K562 (cell line): ENCODE results near the gene OR7E24. TPM values are rescaled to one million over a fixed set of nuclear protein-coding genes. Genes with fewer than 3 reads are reported as not detected.
"Not testable (repeated sequence)": the region's sequence is repeated elsewhere in the genome, so short reads cannot be mapped to it uniquely, and the experiment has no call there.

Source experiments
- ATAC-seq: fragments of 200-7000 bp; cut with Tn5 transposase; 3 replicates; pipeline ENCODE4 v1.9.1; 2020; ENCODE audit warnings: moderate library complexity
- BruUV-seq: library from RNA; stranded (reverse); fragments of 400-500 nt; replicated peaks from 2 replicates; lab custom pipeline; 2021; lab: Mats Ljungman, UMichigan
- CTCF ChIA-PET: fragments of 300-600 bp; formaldehyde crosslinking; extraction: SDS; loops from one replicate; lab custom pipeline; 2021; ENCODE audit warnings: low intra/inter-chr PET ratio; lab: Yijun Ruan, JAX
- POLR2A ChIA-PET: fragments of 300-600, 350-650 bp; sonication (Branson Sonifier 250); formaldehyde crosslinking; extraction: SDS; loops from one replicate; lab custom pipeline; 2021; ENCODE audit warnings: antibody characterized with exemption, inconsistent platforms; lab: Yijun Ruan, JAX
- DNase-seq, 4 experiments: peaks; one replicate each; pipeline versions ENCODE4 v3.0.0 to v3.0.0-alpha.2; 2011 to 2018; ENCODE audit warnings: low spot score in 3 of 4, mixed read lengths in 3 of 4; ENCODE audit errors: extremely low read depth in 1 of 4
- FAIRE-seq: peaks from 2 replicates; lab custom pipeline; 2011; peaks lifted over from hg19 to GRCh38; lab: Jason Lieb, UNC
- H2AFZ ChIP-seq: 2 replicates; pipeline ENCODE4 v1.6.0; 2011; ENCODE audit warnings: low read depth, low read length, control low read depth, inconsistent platforms
- H3K27ac ChIP-seq: fragments of 200-600 bp; 3 replicates; pipeline ENCODE4 v1.8.0; 2011; ENCODE audit warnings: low read depth, mild to moderate bottlenecking, control low read depth, inconsistent platforms, low read length, moderate library complexity, mixed read lengths; ENCODE audit errors: extremely low read depth
- H3K27me3 ChIP-seq, 2 experiments: fragments of 300-600 bp in 1 of 2; 2 replicates in 1 of 2; 3 replicates in 1 of 2; pipeline versions ENCODE4 v1.6.0 to v1.8.0; 2011; ENCODE audit warnings: inconsistent platforms in 2 of 2, low read length in 2 of 2, mild to moderate bottlenecking in 1 of 2, mixed read lengths in 1 of 2, moderate library complexity in 1 of 2; ENCODE audit not compliant: control insufficient read depth in 2 of 2, insufficient read depth in 2 of 2
- H3K36me3 ChIP-seq: fragments of 300-600 bp; 3 replicates; pipeline ENCODE4 v1.8.0; 2011; ENCODE audit warnings: mild to moderate bottlenecking, low read length, inconsistent platforms; ENCODE audit not compliant: control insufficient read depth, insufficient read depth
- H3K4me1 ChIP-seq, 2 experiments: fragments of 200-600 bp in 1 of 2; replicated peaks in 1 of 2; 2 replicates in 1 of 2; 3 replicates in 1 of 2; pipeline versions ENCODE4 v1.5.1 to v1.8.0; 2011; ENCODE audit warnings: inconsistent platforms in 2 of 2, low read length in 2 of 2, mild to moderate bottlenecking in 1 of 2, mixed read lengths in 1 of 2, moderate library complexity in 1 of 2; ENCODE audit not compliant: control insufficient read depth in 2 of 2, insufficient read depth in 2 of 2
- H3K4me2 ChIP-seq: 2 replicates; pipeline ENCODE4 v1.6.1; 2011; ENCODE audit warnings: low read length, control low read depth, inconsistent platforms, mixed read lengths; ENCODE audit not compliant: insufficient read depth
- H3K4me3 ChIP-seq: fragments of 200-600 bp; sonication (generic), shearing (Covaris generic); 2 replicates; pipeline ENCODE4 v1.5.1; 2016; ENCODE audit warnings: control low read depth, inconsistent platforms
- H3K79me2 ChIP-seq: fragments of 200-600 bp; 3 replicates; pipeline ENCODE4 v1.8.0; 2011; ENCODE audit warnings: low read length, inconsistent platforms; ENCODE audit not compliant: control insufficient read depth, insufficient read depth
- H3K9ac ChIP-seq, 2 experiments: 2 replicates each; pipeline versions ENCODE4 v1.6.0 to v1.6.1; 2011; ENCODE audit warnings: low read depth in 2 of 2, low read length in 2 of 2, control low read depth in 1 of 2, inconsistent platforms in 1 of 2, mild to moderate bottlenecking in 1 of 2, mixed read lengths in 1 of 2; ENCODE audit not compliant: insufficient read depth in 1 of 2
- H3K9me1 ChIP-seq: one replicate; pipeline ENCODE4 v1.6.0; 2011; ENCODE audit warnings: inconsistent platforms, mild to moderate bottlenecking, low read length, moderate library complexity; ENCODE audit not compliant: control insufficient read depth, insufficient read depth
- H3K9me3 ChIP-seq: replicated peaks from 2 replicates; pipeline ENCODE4 v1.5.1; 2011; ENCODE audit warnings: low read depth, low read length, inconsistent platforms; ENCODE audit not compliant: control insufficient read depth, insufficient read depth
- H4K20me1 ChIP-seq: replicated peaks from 2 replicates; pipeline ENCODE4 v1.6.1; 2011; ENCODE audit warnings: low read length, inconsistent platforms, mixed read lengths; ENCODE audit not compliant: control insufficient read depth, insufficient read depth
- KLF13 ChIP-seq: fragments of 450-650 bp; IDR thresholded peaks from 2 replicates; pipeline ENCODE4 v1.6.1; 2016; ENCODE audit warnings: missing genetic modification characterization, low read depth, mild to moderate bottlenecking, missing compliant biosample characterization, moderate library complexity, borderline replicate concordance
- WGBS: fragments of 100-300 bp; shearing (Covaris generic); methylation state at CpG from one replicate; pipeline ENCODE4 v1.1.6; 2016; ENCODE audit warnings: low coverage, mixed read lengths; ENCODE audit not compliant: insufficient coverage; ENCODE audit errors: missing lambda C conversion rate; 5-methylcytosine and 5-hydroxymethylcytosine counted together
- in situ Hi-C: fragments of 300-500 bp; cut with MboI; formaldehyde crosslinking; loops from 4 replicates; pipeline ENCODE4 v1.15.0; 2018; ENCODE audit warnings: inconsistent platforms, mixed read lengths
- intact Hi-C: fragments of 100-400 bp; cut with micrococcal nuclease; formaldehyde crosslinking; loops from 2 replicates; pipeline ENCODE4 v1.14.2; 2022
- polyA plus RNA-seq, 8 experiments: library from polyadenylated mRNA; depleted of rRNA in 4 of 8; stranded (reverse) in 5 of 8; unstranded in 3 of 8; fragments of >200 nt; fragmentation: Nextera tagmentation in 2 of 8; fragmentation: Illumina TruSeq in 1 of 8; extraction: Ambion mirVana in 2 of 8; extraction: Trizol in 1 of 8; gene quantifications; 2 replicates each; pipeline versions ENCODE4 v1.2.1 to v1.2.3, GENCODE V29; 2011 to 2014; ENCODE audit warnings: inconsistent platforms in 1 of 8, missing spikeins in 1 of 8
- total RNA-seq, 7 experiments: library from RNA; depleted of rRNA in 6 of 7; stranded (reverse); fragments of >200 nt in 6 of 7; fragmentation: Illumina TruSeq in 2 of 7; extraction: Trizol in 2 of 7; gene quantifications; 2 replicates each; pipeline versions ENCODE4 v1.2.1 to v1.2.3, GENCODE V29; 2011 to 2021; ENCODE audit warnings: low replicate concordance in 1 of 7
- TF ChIP-seq, protein P1 (sequence below), 2 experiments: fragments of 150-350 bp in 1 of 2; IDR thresholded peaks; 2 replicates each; pipeline ENCODE4 v1.6.1; 2012 to 2016; ENCODE audit warnings: low read depth in 2 of 2, low read length in 2 of 2, mild to moderate bottlenecking in 1 of 2, moderate library complexity in 1 of 2
- TF ChIP-seq, protein P2 (sequence below): sonication (generic); formaldehyde crosslinking; IDR thresholded peaks from 2 replicates; pipeline ENCODE4 v1.8.1; 2023; ENCODE audit warnings: mild to moderate bottlenecking, missing genetic modification reagents

The OR7E24 gene
- total and polyA plus RNA-seq, 9 of the 15 experiments (the other 6 are each of a cell fraction or from before 2014, with no cell fraction given), result not detected

DNA sequence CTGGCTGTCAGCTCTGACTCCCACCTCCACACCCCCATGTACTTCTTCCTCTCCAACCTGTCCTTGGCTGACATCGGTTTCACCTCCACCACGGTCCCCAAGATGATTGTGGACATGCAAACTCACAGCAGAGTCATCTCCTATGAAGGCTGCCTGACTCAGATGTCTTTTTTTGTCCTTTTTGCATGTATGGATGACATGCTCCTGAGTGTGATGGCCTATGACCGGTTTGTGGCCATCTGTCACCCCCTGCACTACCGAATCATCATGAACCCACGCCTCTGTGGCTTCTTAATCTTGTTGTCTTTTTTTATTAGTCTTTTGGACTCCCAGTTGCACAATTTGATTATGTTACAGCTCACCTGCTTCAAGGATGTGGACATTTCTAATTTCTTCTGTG is 506 bp downstream of the OR7E24 start (continued):
- TF ChIP-seq, protein P1, sequence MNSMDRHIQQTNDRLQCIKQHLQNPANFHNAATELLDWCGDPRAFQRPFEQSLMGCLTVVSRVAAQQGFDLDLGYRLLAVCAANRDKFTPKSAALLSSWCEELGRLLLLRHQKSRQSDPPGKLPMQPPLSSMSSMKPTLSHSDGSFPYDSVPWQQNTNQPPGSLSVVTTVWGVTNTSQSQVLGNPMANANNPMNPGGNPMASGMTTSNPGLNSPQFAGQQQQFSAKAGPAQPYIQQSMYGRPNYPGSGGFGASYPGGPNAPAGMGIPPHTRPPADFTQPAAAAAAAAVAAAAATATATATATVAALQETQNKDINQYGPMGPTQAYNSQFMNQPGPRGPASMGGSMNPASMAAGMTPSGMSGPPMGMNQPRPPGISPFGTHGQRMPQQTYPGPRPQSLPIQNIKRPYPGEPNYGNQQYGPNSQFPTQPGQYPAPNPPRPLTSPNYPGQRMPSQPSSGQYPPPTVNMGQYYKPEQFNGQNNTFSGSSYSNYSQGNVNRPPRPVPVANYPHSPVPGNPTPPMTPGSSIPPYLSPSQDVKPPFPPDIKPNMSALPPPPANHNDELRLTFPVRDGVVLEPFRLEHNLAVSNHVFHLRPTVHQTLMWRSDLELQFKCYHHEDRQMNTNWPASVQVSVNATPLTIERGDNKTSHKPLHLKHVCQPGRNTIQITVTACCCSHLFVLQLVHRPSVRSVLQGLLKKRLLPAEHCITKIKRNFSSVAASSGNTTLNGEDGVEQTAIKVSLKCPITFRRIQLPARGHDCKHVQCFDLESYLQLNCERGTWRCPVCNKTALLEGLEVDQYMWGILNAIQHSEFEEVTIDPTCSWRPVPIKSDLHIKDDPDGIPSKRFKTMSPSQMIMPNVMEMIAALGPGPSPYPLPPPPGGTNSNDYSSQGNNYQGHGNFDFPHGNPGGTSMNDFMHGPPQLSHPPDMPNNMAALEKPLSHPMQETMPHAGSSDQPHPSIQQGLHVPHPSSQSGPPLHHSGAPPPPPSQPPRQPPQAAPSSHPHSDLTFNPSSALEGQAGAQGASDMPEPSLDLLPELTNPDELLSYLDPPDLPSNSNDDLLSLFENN (IDR thresholded peaks at IDR 0.05; ENCODE audit: low read depth in 2 of 2, low read length in 2 of 2), result no peak
- TF ChIP-seq KLF13 (tag), result no peak

DNA sequence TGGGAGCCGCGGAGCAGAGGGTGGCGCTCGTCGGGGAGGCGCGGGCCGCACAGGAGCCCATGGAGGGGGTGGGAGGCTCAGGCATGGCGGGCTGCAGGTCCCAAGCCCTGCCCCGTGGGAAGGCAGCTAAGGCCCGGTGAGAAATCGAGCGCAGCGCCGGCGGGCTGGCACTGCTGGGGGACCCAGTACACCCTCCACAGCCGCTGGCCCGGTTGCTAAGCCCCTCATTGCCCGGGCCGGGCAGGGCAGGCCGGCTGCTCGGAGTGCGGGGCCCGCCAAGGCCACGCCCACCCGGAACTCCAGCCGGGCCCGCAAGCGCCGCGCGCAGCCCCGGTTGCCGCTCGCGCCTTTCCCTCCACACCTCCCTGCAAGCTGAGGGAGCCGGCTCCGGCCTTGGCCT is 32.8 kb downstream of the OR7E24 start:
- H3K27ac ChIP-seq, H2AFZ ChIP-seq, H3K9ac ChIP-seq, H4K20me1 ChIP-seq, in situ Hi-C loops, intact Hi-C loops, H3K36me3 ChIP-seq, CTCF ChIA-PET, H3K4me3 ChIP-seq, H3K27me3 ChIP-seq, POLR2A ChIA-PET, BruUV-seq, H3K9me1 ChIP-seq, DNase-seq, H3K4me1 ChIP-seq, ATAC-seq, H3K4me2 ChIP-seq, H3K79me2 ChIP-seq, FAIRE-seq, H3K9me3 ChIP-seq: not testable (repeated sequence)
- TF ChIP-seq, protein P2, sequence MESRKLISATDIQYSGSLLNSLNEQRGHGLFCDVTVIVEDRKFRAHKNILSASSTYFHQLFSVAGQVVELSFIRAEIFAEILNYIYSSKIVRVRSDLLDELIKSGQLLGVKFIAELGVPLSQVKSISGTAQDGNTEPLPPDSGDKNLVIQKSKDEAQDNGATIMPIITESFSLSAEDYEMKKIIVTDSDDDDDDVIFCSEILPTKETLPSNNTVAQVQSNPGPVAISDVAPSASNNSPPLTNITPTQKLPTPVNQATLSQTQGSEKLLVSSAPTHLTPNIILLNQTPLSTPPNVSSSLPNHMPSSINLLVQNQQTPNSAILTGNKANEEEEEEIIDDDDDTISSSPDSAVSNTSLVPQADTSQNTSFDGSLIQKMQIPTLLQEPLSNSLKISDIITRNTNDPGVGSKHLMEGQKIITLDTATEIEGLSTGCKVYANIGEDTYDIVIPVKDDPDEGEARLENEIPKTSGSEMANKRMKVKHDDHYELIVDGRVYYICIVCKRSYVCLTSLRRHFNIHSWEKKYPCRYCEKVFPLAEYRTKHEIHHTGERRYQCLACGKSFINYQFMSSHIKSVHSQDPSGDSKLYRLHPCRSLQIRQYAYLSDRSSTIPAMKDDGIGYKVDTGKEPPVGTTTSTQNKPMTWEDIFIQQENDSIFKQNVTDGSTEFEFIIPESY (CRISPR knock-in tag), result peak; percentile 60; the same call in 1 of the 2 replicates
- WGBS, result 33% methylated on average over 26 of the region's 38 CpGs
